HG02884 (cell line): ENCODE data around the gene CKM.
"Not testable (repeated sequence)": the region's sequence is repeated elsewhere in the genome, so short reads cannot be mapped to it uniquely, and the experiment has no call there.

Experiments
- ATAC-seq: cut with Tn5 transposase; IDR thresholded peaks from one replicate; pipeline ENCODE4 v1.9.1; 2021; ENCODE audit warnings: mild to moderate bottlenecking, moderate library complexity; ENCODE audit not compliant: unreplicated experiment

Gene CKM

DNA sequence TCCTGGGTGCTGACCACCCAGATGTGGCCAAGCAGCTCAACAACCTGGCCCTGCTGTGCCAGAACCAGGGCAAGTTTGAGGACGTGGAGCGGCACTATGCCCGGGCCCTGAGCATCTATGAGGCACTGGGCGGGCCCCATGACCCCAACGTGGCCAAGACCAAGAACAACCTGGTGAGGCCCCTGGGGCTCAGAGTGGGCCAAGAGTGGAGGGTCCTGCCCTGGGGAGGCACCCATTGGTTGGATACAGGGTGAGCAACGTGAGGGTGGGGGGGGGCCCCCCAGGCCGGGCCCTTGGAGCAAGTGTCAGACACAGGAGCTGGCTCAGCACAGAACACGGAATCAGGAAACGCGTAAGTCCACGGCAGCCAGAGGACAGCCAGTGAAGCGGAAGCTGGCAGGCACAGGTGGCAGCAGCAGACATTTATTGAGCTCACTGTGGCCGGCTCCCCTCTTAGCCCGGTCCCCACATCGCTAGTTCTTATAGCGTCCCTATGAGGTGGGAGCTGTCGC lies 26.8 kb upstream of the CKM start:
- ATAC-seq, result no peak

DNA sequence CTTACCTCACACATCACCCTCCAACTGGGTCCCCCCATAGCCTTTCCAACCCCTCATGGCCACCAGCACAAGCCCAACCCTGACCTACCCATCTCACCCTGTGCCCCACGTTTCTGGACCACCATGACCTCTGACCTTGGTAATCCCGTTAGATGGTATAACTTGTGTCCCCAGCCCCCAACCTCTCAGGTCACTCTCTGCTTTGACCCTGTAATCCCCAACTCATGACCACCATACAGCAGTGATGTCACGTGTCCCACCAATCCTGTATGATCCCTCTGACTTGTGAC lies 26.4 kb upstream of the CKM start:
- ATAC-seq, result no peak

DNA sequence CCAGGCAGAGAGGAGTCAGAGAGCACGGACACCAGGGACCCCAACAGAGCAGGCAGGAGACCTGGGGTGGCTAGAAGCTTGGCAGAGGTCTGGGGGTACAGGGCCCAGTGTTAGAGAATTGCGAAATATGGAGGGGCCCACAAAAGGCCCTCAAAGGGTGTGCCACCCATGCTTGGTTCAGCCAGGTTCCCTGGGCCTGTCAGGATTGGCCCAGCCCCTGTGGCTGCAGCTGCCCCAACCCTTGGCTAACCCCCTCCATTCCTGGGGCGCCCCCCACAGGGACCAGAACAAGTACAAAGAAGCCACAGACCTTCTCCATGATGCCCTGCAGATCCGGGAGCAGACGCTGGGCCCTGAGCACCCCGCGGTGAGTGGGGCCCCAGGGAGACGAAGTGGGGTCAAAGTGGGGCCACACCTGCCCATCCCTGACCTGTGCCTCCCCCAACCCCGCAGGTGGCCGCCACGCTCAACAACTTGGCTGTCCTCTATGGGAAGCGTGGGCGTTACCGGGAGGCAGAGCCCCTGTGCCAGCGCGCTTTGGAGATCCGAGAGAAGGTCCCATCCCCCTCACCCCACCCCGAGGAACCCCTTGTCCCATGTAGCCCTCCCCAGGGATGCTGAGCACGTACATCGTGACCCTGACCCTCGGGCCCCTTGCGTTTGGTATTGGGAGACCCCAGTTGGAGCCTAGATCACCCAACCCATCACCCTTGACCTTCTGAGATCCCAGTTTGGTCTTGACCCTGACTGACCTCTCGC lies 25.9 kb upstream of the CKM start:
- ATAC-seq, result no peak

- ATAC-seq, result no peak
Observed at GRCh38 chr19:45347570-45348366, 25.1 kb upstream of the CKM start.

DNA sequence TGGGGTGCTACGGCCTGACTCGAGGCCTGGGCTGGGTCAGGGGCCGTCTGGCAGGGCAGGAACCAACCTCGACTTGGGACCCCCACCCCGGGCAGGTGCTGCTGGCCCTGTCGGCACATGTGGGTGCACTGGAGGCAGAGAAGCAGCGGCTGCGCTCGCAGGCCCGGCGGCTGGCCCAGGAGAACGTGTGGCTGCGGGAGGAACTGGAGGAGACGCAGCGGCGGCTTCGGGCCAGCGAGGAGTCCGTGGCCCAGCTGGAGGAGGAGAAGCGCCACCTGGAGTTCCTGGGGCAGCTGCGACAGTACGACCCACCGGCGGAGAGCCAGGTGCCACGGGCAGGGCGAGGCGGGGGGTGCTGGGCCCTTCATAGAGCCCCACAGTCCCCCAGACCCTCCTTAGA lies 23.8 kb upstream of the CKM start:
- ATAC-seq, result no peak

DNA sequence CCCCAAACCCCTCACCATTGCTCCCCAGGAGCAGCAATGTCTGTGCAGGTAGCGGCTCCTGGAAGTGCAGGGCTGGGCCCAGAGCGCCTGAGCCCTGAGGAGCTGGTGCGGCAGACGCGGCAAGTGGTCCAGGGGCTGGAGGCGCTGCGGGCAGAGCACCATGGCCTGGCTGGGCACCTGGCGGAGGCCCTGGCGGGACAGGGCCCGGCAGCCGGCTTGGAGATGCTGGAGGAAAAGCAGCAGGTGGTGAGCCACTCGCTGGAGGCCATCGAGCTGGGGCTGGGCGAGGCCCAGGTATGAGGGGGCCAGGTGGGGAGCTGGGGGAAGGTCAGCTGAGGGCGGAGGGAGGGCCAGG lies 22.8 kb upstream of the CKM start:
- no peak for ATAC-seq

GRCh38 chr19:45344621-45345505 lies 22.2 kb upstream of the CKM start:
- no peak for ATAC-seq

DNA sequence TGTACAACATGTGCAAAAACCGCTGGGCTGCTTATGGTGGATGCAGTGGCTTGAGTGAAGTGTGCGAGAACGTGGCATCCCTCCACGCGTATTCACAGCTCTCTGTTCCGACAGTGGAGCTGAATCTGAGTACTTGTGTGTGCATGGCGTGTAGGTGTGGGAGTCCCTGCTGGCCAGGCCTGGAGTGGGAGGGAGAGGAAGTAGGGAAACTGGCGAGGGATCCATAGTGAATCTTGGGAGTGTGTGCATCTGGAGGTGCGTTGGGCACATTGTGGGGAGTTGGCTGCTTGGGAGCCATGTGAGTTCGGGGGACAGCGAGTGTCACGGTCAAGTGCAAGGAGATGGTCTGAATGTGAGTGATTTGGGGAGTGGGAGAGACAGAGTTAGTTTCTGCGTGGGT lies 20.2 kb upstream of the CKM start:
- ATAC-seq, result no peak

DNA sequence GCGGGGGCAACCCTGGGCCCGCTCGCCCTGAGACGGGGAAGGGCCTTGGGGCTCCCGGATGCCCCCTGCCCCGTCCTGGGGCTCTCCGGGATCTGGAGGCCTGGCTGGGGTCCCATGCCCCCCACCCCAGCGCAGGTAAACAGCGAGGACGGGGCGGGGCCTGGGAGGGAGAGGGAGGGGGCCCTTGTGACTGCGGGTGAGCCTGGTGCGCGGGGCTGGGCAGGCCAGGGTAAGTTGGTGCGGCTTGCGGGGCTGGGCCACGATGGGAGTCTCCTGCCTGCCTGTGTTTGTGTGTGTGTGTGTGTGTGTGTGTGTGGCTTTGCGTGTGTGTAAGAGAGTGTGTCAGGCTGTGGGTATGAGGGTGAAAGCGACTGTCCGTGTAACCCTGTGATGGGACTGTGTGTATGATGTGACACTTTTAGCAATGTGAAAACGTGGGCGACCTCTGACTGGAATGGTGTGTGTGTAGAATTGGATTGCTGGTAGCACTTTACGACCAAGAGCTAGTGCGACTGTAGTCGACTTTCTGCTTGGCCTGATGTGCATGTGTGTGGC lies 18.3 kb upstream of the CKM start:
- ATAC-seq, result no peak

GRCh38 chr19:45340232-45340898 lies 17.7 kb upstream of the CKM start, which contains the start of gene KLC3:
KLC3 (plus strand) TSS chr19:45340750; CDS start chr19:45345542, 4,792 bp downstream.
- ATAC-seq, result no peak

DNA sequence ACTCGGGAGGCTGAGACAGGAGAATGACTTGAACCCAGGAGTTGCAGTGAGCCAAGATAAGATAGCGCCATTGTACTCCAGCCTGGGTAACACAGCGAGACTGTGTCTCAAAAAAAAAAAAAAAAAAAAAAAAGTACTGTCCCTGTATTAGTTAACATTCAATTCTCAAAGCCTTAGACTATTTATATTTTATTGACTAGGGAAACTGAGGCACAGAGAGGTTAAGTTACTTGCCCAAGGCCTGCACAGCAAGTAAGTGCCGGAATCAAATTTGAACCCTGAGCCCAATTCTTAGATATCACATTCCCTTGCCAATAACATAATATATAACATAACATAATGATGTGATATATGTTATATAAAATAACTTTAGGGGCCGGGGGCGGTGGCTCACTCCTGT lies 17.0 kb upstream of the CKM start:
- no peak for ATAC-seq

- ATAC-seq, result no peak
Observed at GRCh38 chr19:45336696-45337251, 14.1 kb upstream of the CKM start.

GRCh38 chr19:45334881-45335280 lies 12.2 kb upstream of the CKM start:
- ATAC-seq, result not testable (repeated sequence)

DNA sequence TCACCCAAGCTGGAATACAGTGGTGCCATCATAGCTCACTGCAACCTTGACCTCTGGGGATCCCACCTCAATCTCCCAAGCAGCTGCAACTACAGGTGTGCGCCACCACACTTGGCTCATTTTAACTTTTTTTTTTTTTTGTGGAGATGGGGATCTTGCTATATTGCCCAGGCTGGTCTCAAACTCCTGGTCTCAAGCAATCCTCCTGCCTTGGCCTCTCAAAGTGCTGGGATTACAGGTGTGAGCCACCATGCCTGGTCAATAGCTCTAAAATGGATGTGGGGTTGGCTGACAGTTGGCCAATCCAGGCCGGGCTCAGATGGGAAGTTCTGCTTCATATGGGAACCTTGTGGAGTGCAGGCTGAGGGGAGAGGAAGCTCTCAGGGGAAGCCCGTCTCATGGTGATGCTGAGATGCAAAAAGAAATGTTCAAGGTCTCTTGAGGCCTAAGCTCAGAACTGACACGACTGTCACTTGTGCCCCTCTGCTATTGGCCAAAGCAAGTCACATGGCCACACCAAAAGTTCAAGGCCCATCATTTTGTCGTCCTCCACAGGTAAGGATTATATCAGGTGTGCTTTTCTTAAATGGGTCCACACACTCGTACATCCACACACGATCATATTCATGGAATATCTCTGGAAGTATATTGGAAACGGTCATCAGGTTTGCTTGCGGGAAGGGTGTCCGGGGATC lies 11.1 kb upstream of the CKM start:
- ATAC-seq, result no peak

GRCh38 chr19:45331411-45331810 lies 8.7 kb upstream of the CKM start:
- no peak for ATAC-seq

GRCh38 chr19:45327404-45328143 lies 4.9 kb upstream of the CKM start:
- no peak for ATAC-seq

DNA sequence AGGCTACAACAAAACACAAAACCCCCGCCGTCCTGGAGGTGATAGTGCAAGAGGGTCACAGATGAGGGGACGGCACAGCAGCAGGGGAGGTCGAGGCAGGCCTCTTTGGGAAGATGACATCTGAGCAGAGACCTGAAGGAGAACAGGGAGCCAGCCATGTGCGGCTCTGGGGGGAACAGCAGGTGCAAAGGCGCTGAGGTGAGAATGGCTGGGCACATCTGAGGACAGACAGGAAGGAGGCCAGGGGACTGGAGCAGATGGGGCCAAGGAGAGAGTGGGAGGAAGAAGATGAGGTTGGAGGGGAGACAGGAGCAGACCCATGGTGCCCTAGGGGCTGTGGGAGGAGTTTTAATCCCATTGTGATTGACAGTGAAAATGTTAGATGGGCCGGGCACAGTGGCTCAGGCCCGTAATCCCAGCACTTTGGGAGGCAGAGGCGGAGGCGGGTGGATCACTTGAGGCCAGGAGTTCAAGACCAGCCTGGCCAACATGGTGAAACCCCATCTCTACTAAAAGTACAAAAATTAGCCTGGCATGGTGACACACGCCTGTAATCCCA lies 1.8 kb upstream of the CKM start:
- ATAC-seq, result no peak

DNA sequence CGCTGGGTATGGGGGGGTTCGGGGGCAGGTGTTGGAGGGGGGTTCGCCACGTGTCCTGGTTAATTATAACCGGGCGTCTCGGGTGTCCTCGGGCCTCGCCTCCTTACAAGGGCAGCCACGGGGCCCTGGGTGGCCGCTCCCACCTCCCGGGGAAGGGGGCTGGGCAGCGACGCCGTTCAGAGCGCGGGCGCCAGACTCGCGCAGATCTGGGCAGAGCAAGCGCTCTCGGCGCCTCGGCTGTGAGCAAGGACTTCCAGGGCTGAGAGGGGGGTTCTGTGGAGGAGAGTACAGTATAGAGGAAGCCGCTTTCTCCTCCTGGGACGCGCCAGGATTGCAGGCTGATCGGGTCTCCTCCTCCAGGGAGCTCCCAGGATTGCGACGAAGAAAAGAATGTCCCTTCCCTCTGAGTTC lies 1.0 kb upstream of the CKM start:
- no peak for ATAC-seq

- no peak for ATAC-seq
Observed at GRCh38 chr19:45322311-45322710, 364 bp downstream of the CKM start.
